Activated naive CD8-positive, alpha-beta T cell treated with anti-CD3 and anti-CD28 coated beads, Interleukin-2, amount 10 ng/mL, durations not matched to agents 7 days and 5 days (primary cell): ENCODE results near the gene SULT2B1. TPM values are rescaled to one million over a fixed set of nuclear protein-coding genes. Genes with fewer than 3 reads are reported as not detected.
"Not testable (repeated sequence)": the region's sequence is repeated elsewhere in the genome, so short reads cannot be mapped to it uniquely, and the experiment has no call there.

Experiments used
- ATAC-seq: fragments of 150-1000 bp; cut with Tn5 transposase; one replicate; pipeline ENCODE4 v1.10.0; 2021; ENCODE audit warnings: low read depth, moderate library complexity
- POLR2A ChIA-PET: fragments of 350-600 bp; sonication (Branson Sonifier 250); formaldehyde crosslinking; loops from one replicate; lab custom pipeline; 2021; ENCODE audit warnings: antibody characterized with exemption; lab: Charles Lee
- DNase-seq: peaks from one replicate; pipeline ENCODE4 v3.0.0; 2021
- H3K27ac Mint-ChIP-seq: one replicate; pipeline ENCODE4 v1.8.0; 2022; ENCODE audit warnings: mild to moderate bottlenecking, mixed read lengths
- H3K27me3 Mint-ChIP-seq: one replicate; pipeline ENCODE4 v1.8.0; 2022; ENCODE audit warnings: mild to moderate bottlenecking, moderate library complexity, mixed read lengths
- H3K36me3 Mint-ChIP-seq: one replicate; pipeline ENCODE4 v1.8.0; 2021; ENCODE audit warnings: mild to moderate bottlenecking, mixed read lengths
- H3K4me1 Mint-ChIP-seq: one replicate; pipeline ENCODE4 v1.8.0; 2021; ENCODE audit warnings: mixed read lengths
- H3K4me3 Mint-ChIP-seq: one replicate; pipeline ENCODE4 v1.8.0; 2022; ENCODE audit warnings: mild to moderate bottlenecking, moderate library complexity, mixed read lengths
- H3K9me3 Mint-ChIP-seq: one replicate; pipeline ENCODE4 v1.8.0; 2021; ENCODE audit warnings: mixed read lengths
- total RNA-seq, 2 experiments: library from RNA; stranded (reverse); gene quantifications; one replicate each; pipeline ENCODE4 v1.2.3, GENCODE V29; 2021

Gene SULT2B1
- total RNA-seq, 2 experiments from 2014 or later = not detected

DNA sequence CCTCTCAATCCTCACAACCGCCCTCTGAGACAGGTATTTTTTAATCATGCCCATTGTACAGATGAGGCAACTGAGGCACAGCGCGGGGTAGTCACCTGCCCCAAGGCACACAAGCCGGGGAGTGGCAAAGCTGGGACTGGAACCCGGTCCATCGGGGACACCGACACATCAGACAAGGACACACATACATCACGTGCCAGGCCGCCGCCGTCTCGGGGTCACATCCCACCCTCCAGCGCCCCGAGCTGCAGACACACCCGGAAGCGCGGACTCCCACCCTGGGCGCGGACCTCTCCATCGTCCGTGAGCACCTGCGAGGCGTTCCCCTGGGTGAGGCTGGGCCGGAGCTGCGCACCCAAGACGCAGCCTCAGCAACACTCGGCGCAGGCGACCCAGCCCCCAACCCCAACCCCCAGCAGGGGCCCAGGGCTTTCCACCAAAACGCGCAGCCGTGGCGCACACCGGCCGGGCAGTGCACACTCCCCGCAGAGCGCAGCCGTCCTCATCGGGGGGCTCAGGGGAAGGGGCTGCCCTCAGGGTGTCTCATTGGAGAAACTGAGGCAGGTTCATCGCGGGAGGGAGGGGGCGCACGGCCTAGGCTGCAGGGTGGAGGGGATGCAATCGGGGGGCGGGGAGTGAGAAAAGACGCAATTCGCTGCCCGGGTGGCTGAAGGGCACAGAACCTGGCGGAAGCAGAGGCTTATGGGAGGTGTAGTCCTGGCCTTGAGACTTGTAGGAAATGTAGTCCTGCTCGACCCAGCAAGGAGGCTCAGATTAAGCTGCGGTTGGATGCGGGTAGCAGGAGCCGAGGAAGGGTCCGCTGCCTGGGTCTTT is 38.5 kb upstream of the SULT2B1 start:
- H3K36me3 Mint-ChIP-seq = no peaks in the 10 kb centered on the region
- H3K4me3 Mint-ChIP-seq = no peak overlapping the region
- no peaks in the 10 kb centered on the region for H3K9me3 Mint-ChIP-seq
- no peaks in the 10 kb centered on the region for H3K27me3 Mint-ChIP-seq
- POLR2A ChIA-PET = interaction anchor here (0.6 to 1.0 kb wide), 2 partner anchors 11 to 221 kb away, joined by 3 read pairs; no protein-coding TSS in a partner anchor
- peaks cover 9% of the 10 kb centered on the region for H3K4me1 Mint-ChIP-seq
- ATAC-seq = peak; percentile 78
- H3K27ac Mint-ChIP-seq = peak overlapping the region; percentile 57
- peak; percentile 71 for DNase-seq

DNA sequence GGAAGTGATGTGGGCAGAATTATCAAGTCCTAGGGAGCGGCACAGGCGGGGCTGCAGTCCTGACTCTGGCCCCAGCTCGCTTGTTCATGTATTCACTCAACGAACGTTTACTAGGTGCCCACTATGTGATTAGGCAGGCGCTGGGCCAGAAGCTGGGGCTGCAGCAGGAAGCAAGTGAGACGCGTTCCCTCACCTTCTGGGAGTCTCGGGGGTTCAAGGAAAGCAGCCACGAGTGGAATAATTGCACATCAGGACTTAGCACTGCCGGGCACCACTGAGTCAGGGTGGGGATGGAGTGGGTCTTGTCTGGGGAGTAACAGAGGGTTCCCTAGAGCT is 37.9 kb upstream of the SULT2B1 start:
- POLR2A ChIA-PET = interaction anchor here (0.6 to 1.0 kb wide), 2 partner anchors 12 to 221 kb away, joined by 3 read pairs; no protein-coding TSS in a partner anchor
- peaks cover 9% of the 10 kb centered on the region for H3K4me1 Mint-ChIP-seq
- H3K4me3 Mint-ChIP-seq = no peak overlapping the region
- ATAC-seq (no peak), DNase-seq (no peak)
- H3K9me3 Mint-ChIP-seq = no peaks in the 10 kb centered on the region
- H3K27ac Mint-ChIP-seq = peak overlapping the region; percentile 57
- no peaks in the 10 kb centered on the region for H3K36me3 Mint-ChIP-seq
- H3K27me3 Mint-ChIP-seq = no peaks in the 10 kb centered on the region

DNA sequence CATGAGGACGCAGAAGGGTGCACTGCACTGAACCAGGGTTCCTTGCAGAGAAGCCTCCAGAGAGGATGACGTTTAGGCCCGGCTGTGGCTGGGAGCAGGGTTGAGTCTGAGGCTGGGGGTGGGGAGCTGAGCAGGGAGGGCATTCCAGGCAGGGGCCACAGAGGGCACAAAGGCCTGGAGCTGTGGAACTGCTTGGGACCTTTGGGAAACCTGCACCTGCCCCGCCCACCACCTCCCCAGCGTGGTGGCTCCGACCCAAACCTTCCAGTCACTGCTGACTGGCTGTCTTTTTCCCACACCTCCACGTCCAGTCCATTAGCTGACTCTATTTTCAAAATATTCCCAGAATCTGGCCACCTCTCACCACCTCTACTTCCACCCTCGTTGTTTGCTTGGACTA is 35.4 kb upstream of the SULT2B1 start:
- H3K9me3 Mint-ChIP-seq = no peaks in the 10 kb centered on the region
- H3K27ac Mint-ChIP-seq = no peak overlapping the region
- peaks cover 2% of the 10 kb centered on the region for H3K4me1 Mint-ChIP-seq
- ATAC-seq (no peak), DNase-seq (no peak)
- H3K4me3 Mint-ChIP-seq = no peak overlapping the region
- POLR2A ChIA-PET = no interaction called here
- no peaks in the 10 kb centered on the region for H3K36me3 Mint-ChIP-seq
- H3K27me3 Mint-ChIP-seq = no peaks in the 10 kb centered on the region

DNA sequence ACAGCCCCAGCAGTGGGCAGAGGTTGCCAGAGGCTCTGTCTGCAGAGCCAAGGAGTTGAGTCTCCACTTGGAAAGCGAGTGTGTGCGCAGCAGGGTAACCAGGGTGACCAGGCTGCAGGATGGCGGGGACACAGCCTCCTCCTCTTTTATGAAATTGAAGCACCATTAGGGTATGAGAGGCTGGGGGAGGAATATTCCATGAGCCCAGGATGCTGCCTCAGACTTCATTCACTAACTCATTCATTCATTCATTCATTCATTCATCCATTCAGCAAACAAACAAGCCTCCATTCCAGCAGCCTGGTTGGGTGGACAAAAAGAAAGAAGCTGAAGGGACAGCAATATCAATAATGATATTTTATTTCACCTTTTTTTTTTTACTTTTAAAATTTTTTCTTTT is 33.8 kb upstream of the SULT2B1 start:
- peaks cover 2% of the 10 kb centered on the region for H3K4me1 Mint-ChIP-seq
- H3K27me3 Mint-ChIP-seq = peaks cover 2% of the 10 kb centered on the region
- ATAC-seq = no peak
- H3K9me3 Mint-ChIP-seq = no peaks in the 10 kb centered on the region
- POLR2A ChIA-PET = interaction anchor here (0.7 kb wide), 1 partner anchor 133 kb away, joined by 4 read pairs; no protein-coding TSS in a partner anchor
- DNase-seq = no peak
- H3K4me3 Mint-ChIP-seq = no peak overlapping the region
- no peak overlapping the region for H3K27ac Mint-ChIP-seq
- H3K36me3 Mint-ChIP-seq = no peaks in the 10 kb centered on the region

DNA sequence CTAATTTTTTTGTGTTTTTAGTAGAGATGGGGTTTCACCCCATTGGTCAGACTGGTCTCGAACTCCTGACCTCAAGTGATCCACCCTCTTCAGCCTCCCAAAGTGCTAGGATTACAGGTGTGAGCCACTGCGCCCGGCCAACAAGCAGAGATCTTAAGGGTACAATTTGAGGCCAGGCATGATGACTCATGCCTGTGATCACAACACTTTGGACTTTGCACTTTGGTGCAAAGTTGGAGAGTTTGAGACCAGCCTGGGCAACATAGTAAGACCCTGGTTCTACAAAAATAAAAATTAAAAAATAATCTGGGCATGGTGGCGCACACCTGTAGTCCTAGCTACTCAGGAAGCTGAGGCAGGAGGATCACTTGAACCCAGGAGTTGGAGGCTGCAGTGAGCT is 32.5 kb upstream of the SULT2B1 start:
- H3K4me1 Mint-ChIP-seq, H3K4me3 Mint-ChIP-seq, POLR2A ChIA-PET, H3K36me3 Mint-ChIP-seq, ATAC-seq, H3K27ac Mint-ChIP-seq, DNase-seq, H3K9me3 Mint-ChIP-seq, H3K27me3 Mint-ChIP-seq: not testable (repeated sequence)

DNA sequence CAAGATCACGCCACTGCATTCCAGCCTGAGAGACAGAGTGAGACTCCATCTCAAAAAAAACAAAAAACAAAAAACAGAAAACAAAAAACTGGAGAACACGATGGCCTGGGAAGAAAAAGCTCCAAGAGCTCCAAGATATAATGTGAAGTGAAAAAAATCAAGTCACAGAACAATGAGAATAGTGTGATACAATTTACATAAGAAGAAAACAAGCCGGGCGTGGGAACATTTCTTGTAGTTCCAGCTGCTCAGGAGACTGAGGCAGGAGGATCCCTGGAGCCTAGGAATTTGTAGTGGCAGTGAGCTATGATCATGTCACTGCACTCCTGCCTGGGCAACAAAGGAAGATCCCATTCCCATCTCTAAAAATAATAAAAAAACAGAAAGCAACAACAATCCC is 31.8 kb upstream of the SULT2B1 start:
- H3K27ac Mint-ChIP-seq = no peak overlapping the region
- peaks cover 2% of the 10 kb centered on the region for H3K4me1 Mint-ChIP-seq
- H3K27me3 Mint-ChIP-seq = peaks cover 2% of the 10 kb centered on the region
- DNase-seq = no peak
- no peak for ATAC-seq
- H3K4me3 Mint-ChIP-seq = no peak overlapping the region
- H3K36me3 Mint-ChIP-seq = no peaks in the 10 kb centered on the region
- POLR2A ChIA-PET = no interaction called here
- H3K9me3 Mint-ChIP-seq = peaks cover 8% of the 10 kb centered on the region

DNA sequence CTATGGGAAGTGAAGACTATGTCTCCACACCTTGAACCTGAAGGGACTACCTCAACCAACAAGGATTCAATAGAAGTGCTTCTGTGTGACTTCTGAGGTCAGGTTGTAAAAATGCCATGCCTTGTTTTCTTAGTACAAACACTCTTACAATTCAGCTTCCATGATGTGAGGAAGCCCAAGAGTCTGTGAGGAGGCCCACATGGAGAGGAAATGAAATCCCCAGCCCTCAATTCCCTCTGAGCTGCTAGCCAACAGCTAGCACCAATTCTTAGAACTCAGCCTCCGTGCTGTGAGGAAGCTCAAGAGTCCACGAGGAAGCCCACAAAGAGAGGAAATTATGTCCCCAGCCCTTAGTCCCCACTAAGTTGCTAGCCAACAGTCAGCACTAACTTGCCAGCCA is 27.8 kb upstream of the SULT2B1 start:
- no peak overlapping the region for H3K27ac Mint-ChIP-seq
- peaks cover 2% of the 10 kb centered on the region for H3K4me1 Mint-ChIP-seq
- ATAC-seq = no peak
- DNase-seq = no peak
- H3K36me3 Mint-ChIP-seq = no peaks in the 10 kb centered on the region
- H3K9me3 Mint-ChIP-seq = peaks cover 17% of the 10 kb centered on the region
- H3K4me3 Mint-ChIP-seq = no peak overlapping the region
- peaks cover 2% of the 10 kb centered on the region for H3K27me3 Mint-ChIP-seq
- POLR2A ChIA-PET = no interaction called here

DNA sequence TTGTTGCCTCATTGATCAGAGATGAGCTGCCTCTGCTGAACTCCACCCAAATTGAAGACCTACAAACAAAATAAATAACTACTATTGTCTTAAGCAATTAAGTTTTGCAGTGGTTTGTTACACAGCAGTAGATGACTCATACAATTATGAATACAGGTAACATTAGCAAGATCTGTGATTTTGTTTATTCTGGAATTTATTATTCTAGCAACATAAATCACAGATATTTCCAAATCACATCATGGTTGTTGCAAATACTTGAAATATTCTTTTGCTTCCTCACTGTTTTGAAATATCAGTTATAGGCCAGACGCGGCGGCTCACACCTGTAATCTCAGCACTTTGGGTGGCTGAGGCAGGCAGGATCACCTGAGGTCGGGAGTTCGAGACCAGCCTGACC is 27.2 kb upstream of the SULT2B1 start:
- Mint-ChIP-seq H3K27me3 (peaks cover 2% of the 10 kb centered on the region), H3K27ac (no peak overlapping the region), H3K36me3 (no peaks in the 10 kb centered on the region), H3K9me3 (peaks cover 17% of the 10 kb centered on the region), H3K4me3 (no peak overlapping the region), H3K4me1 (peaks cover 2% of the 10 kb centered on the region)
- POLR2A ChIA-PET = no interaction called here
- ATAC-seq = no peak
- DNase-seq = no peak

DNA sequence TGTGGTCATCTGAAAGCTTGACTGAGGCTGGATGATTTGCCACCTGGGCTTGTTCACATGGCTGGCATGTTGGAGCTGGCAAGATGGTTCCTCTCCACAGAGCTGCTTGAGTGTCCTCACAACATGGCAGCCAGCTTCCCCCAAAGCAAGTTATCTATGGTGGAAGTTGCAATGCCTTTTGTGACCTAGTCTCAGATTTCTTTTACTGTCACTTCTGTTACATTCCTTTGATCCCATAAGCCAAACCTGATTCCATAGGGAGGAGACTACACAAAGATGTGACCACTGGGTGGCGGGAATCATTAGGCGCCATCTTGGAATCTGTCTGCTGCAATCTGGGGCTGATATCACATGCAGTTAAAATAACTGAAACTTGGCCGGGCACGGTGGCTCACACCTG is 22.8 kb upstream of the SULT2B1 start:
- ATAC-seq = no peak
- Mint-ChIP-seq H3K27me3 (no peaks in the 10 kb centered on the region), H3K36me3 (no peaks in the 10 kb centered on the region), H3K4me1 (peaks cover 2% of the 10 kb centered on the region), H3K9me3 (peaks cover 15% of the 10 kb centered on the region), H3K27ac (no peak overlapping the region), H3K4me3 (no peak overlapping the region)
- no peak for DNase-seq
- POLR2A ChIA-PET = no interaction called here

DNA sequence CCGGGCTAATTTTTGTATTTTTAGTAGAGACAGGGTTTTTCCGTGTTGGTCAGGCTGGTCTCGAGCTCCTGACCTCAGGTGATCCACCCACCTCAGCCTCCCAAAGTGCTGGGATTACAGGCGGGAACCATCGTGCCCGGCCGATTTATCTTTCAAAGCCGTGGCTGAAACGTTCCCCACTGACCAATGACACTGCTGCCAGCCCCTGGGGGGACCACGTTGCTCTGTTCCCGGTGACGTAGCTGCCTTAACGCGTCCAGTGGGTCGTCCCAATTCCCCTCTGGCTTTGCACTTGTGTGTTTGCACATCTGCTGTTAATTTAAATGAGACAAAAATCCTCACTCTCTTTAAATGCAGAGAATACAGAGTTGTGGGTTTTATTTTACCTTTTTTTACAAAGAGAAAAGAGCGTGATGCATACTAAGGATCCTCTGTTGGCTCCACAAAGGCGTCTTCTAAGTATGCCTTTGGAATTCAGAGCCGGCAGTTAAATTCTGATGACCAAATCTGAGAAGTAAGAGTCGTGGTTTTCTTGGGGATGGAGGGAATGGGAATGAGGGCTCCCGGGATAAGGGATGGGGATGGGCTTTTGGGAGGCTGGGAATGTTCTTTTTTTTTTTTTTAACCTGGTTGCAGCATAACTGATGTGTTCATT is 21.8 kb upstream of the SULT2B1 start:
- H3K4me1 Mint-ChIP-seq = no peaks in the 10 kb centered on the region
- H3K27ac Mint-ChIP-seq = no peak overlapping the region
- DNase-seq (no peak), ATAC-seq (no peak)
- H3K27me3 Mint-ChIP-seq = no peaks in the 10 kb centered on the region
- POLR2A ChIA-PET = no interaction called here
- H3K4me3 Mint-ChIP-seq = no peak overlapping the region
- peaks cover 9% of the 10 kb centered on the region for H3K9me3 Mint-ChIP-seq
- no peaks in the 10 kb centered on the region for H3K36me3 Mint-ChIP-seq

DNA sequence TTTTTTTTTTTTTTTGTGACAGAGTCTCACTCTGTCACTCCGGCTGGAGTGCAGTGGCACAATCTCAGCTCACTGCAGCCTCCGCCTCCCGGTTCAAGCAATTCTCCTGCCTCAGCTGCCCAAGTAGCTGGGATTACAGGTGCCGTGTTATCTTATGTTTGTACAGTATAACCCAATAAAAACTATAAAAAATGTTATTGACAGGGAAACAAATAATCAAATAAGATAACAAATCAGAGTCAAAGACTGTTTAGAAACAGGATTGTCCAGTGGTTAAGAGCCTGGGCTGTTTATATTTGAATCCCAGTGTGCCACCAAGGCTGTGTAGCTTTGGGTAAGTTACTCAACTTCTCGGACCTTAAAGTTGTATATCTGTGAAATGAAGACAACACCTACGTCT is 21.2 kb upstream of the SULT2B1 start:
- no peak overlapping the region for H3K4me3 Mint-ChIP-seq
- POLR2A ChIA-PET = no interaction called here

DNA sequence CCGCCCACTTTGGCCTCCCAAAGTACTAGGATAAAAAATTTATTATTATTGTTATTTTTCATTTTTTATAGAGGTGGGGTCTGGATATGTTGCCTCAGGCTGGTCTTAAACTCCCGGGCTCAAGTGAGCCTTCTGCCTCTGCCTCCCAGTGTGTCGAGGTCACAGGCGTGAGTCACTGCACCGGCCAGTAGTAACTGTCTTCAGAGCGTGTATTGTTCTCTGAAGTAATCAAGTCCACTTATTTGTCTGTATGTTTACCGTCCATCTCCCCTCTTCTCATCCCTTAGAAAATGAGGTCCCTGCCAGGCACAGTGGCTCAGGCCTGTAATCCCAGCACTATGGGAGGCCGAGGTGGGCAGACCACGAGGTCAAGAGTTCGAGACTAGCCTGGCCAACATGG is 18.2 kb upstream of the SULT2B1 start:
- POLR2A ChIA-PET = no interaction called here
- Mint-ChIP-seq H3K27ac (no peak overlapping the region), H3K4me1 (no peaks in the 10 kb centered on the region), H3K9me3 (no peaks in the 10 kb centered on the region), H3K36me3 (no peaks in the 10 kb centered on the region), H3K27me3 (no peaks in the 10 kb centered on the region), H3K4me3 (no peak overlapping the region)
- no peak for DNase-seq
- ATAC-seq = no peak

More for the DNA sequence above, 21.2 kb upstream of the SULT2B1 start:
- Mint-ChIP-seq H3K27ac (no peak overlapping the region), H3K4me1 (no peaks in the 10 kb centered on the region), H3K36me3 (no peaks in the 10 kb centered on the region), H3K27me3 (no peaks in the 10 kb centered on the region), H3K9me3 (peaks cover 9% of the 10 kb centered on the region)
- ATAC-seq (no peak), DNase-seq (no peak)

DNA sequence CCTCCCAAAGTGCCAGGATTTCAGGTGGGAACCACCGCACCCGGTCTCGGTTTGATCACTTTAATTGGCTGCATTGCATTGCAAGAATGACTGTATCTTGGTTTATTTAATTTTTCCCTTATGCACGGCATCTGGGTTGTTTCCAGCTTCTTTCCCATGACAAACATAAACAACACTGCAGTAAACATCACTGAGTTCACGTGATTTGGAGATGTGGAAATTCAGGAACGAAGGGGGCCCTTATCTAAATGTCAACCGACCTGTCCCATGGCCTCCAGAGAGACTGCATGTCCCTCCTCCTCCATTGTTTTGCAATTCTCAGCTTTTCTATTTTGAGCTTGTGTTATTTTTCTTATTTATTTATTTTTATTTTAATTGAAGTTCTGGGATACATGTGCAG is 14.4 kb upstream of the SULT2B1 start:
- Mint-ChIP-seq H3K27ac (no peak overlapping the region), H3K9me3 (no peaks in the 10 kb centered on the region), H3K4me1 (no peaks in the 10 kb centered on the region), H3K4me3 (no peak overlapping the region), H3K36me3 (no peaks in the 10 kb centered on the region), H3K27me3 (no peaks in the 10 kb centered on the region)
- POLR2A ChIA-PET = no interaction called here
- DNase-seq = no peak
- ATAC-seq = no peak

DNA sequence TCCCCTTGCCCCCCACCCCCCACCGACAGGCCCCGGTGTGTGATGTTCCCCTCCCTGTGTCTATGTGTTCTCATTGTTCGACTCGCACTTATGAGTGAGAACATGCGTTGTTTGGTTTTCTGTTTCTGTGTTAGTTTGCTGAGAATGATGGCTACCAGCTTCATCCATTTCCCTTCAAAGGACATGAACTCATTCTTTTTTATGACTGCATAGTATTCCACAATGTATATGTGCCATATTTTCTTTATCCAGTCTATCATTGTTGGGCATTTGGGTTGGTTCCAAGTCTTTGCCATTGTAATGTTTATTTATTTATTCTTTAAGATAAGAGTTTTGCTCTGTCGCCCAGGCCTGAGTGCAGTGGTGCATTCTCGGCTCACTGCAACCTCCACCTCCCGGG is 13.9 kb upstream of the SULT2B1 start:
- POLR2A ChIA-PET, H3K4me3 Mint-ChIP-seq, ATAC-seq, H3K27me3 Mint-ChIP-seq, DNase-seq, H3K36me3 Mint-ChIP-seq, H3K9me3 Mint-ChIP-seq, H3K4me1 Mint-ChIP-seq, H3K27ac Mint-ChIP-seq: not testable (repeated sequence)
